CD4-positive, alpha-beta T cell treated with Interleukin-4 for 4 hours (primary cell): ENCODE measurements around the gene EEF1A1.
A peak's percentile ranks its signal among the peaks of the same experiment; 100 is the strongest.
"Not testable (repeated sequence)": the region's sequence is repeated elsewhere in the genome, so short reads cannot be mapped to it uniquely, and the experiment has no call there.

Experiments used
- DNase-seq: peaks from one replicate; pipeline ENCODE4 v3.0.0-alpha.2; 2020

Gene EEF1A1

GRCh38 chr6:73534628-73535027 lies 13.8 kb upstream of the EEF1A1 start:
- no peak for DNase-seq

- DNase-seq = no peak
These were observed 11.5 kb upstream of the EEF1A1 start for GRCh38 chr6:73532293-73532692.

- no peak for DNase-seq
These were observed 8.1 kb upstream of the EEF1A1 start for GRCh38 chr6:73528897-73529296.

- no peak for DNase-seq
These were observed 4.9 kb upstream of the EEF1A1 start for GRCh38 chr6:73525546-73526330.

- peak; percentile 79 for DNase-seq
These were observed 2.7 kb upstream of the EEF1A1 start for GRCh38 chr6:73523434-73524123.

GRCh38 chr6:73521351-73521985 lies 636 bp upstream of the EEF1A1 start:
- no peak for DNase-seq

GRCh38 chr6:73519926-73520687 lies 725 bp downstream of the EEF1A1 start:
- peak; percentile 87 for DNase-seq

- DNase-seq = not testable (repeated sequence)
These were observed 1.6 kb downstream of the EEF1A1 start for GRCh38 chr6:73518982-73519881.

GRCh38 chr6:73518100-73518981 lies 2.5 kb downstream of the EEF1A1 start:
- not testable (repeated sequence) for DNase-seq

- DNase-seq = no peak
These were observed 4.0 kb downstream of the EEF1A1 start for GRCh38 chr6:73516514-73517489.

GRCh38 chr6:73515204-73515655 lies 5.6 kb downstream of the EEF1A1 start:
- DNase-seq = no peak

- no peak for DNase-seq
These were observed 6.1 kb downstream of the EEF1A1 start for GRCh38 chr6:73514746-73515110.

- no peak for DNase-seq
These were observed 7.4 kb downstream of the EEF1A1 start for GRCh38 chr6:73513496-73513854.

GRCh38 chr6:73511796-73512195 lies 9.0 kb downstream of the EEF1A1 start:
- DNase-seq = no peak

- no peak for DNase-seq
These were observed 11.0 kb downstream of the EEF1A1 start for GRCh38 chr6:73509851-73510250.

- DNase-seq = no peak
These were observed 12.1 kb downstream of the EEF1A1 start for GRCh38 chr6:73508776-73509175.

GRCh38 chr6:73506246-73506645 lies 14.6 kb downstream of the EEF1A1 start:
- DNase-seq = no peak

- DNase-seq = not testable (repeated sequence)
These were observed 15.1 kb downstream of the EEF1A1 start for GRCh38 chr6:73505705-73506104.

- no peak for DNase-seq
These were observed 15.7 kb downstream of the EEF1A1 start for GRCh38 chr6:73505142-73505541.

- DNase-seq = no peak
These were observed 16.7 kb downstream of the EEF1A1 start for GRCh38 chr6:73504160-73504559.
